GM06990 (cell line): ENCODE results near the gene ZNF618.

Experiments
- DNase-seq: peaks from one replicate; pipeline ENCODE4 v3.0.0-alpha.2; 2011; ENCODE audit not compliant: insufficient read length; ENCODE audit errors: extremely low read depth
- H3K27me3 ChIP-seq: replicated peaks from 2 replicates; pipeline ENCODE4 v1.6.0; 2011; ENCODE audit warnings: low read length; ENCODE audit not compliant: control insufficient read depth, insufficient read depth
- H3K36me3 ChIP-seq: 2 replicates; pipeline ENCODE4 v1.5.1; 2011; ENCODE audit warnings: low read length; ENCODE audit not compliant: control insufficient read depth, insufficient read depth
- H3K4me3 ChIP-seq: replicated peaks from 2 replicates; pipeline ENCODE4 v1.5.1; 2011; ENCODE audit warnings: low read depth, mild to moderate bottlenecking, control low read depth, low read length
- TF ChIP-seq, protein P1 (sequence below): IDR thresholded peaks from 2 replicates; pipeline ENCODE4 v1.5.1; 2011; ENCODE audit warnings: low read length, control low read depth, mild to moderate bottlenecking, inconsistent platforms; ENCODE audit not compliant: insufficient read depth, poor library complexity, severe bottlenecking

Gene ZNF618

DNA sequence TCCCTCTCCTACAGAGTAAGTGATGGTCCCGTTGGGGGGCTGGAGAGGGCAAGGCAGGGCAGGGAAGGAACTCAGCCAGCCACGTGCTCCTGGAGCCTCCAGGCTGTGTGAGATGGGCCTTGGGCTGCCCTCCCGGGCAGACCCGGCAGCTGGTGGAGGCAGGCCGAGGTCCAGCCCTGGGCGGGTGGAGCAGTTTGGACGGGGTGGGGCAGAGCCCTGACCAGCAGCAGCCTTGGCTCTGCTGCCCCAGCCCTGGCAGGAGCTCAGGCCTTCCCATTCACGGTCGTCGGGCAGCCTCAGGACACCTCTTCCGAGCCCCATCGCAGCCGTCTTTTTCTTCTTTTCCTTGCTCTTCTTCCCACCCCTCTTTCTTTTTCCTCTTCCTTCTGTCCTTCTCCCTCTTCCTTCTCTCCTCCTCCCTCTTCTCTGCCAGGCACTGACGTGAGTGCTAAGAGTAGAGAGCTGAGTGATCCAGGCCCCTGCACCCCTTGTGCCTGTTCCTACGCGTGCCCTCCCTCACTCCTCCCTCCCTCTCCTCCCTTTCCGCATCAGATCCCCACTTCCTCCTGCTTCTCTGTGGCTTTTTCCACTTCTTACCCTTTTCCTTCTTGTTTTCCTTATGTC, 159.2 kb downstream of the ZNF618 start:
- DNase-seq = no peak
- H3K36me3 ChIP-seq = no peaks in the 10 kb centered on the region
- no peaks in the 10 kb centered on the region for H3K27me3 ChIP-seq
- TF ChIP-seq, protein P1, sequence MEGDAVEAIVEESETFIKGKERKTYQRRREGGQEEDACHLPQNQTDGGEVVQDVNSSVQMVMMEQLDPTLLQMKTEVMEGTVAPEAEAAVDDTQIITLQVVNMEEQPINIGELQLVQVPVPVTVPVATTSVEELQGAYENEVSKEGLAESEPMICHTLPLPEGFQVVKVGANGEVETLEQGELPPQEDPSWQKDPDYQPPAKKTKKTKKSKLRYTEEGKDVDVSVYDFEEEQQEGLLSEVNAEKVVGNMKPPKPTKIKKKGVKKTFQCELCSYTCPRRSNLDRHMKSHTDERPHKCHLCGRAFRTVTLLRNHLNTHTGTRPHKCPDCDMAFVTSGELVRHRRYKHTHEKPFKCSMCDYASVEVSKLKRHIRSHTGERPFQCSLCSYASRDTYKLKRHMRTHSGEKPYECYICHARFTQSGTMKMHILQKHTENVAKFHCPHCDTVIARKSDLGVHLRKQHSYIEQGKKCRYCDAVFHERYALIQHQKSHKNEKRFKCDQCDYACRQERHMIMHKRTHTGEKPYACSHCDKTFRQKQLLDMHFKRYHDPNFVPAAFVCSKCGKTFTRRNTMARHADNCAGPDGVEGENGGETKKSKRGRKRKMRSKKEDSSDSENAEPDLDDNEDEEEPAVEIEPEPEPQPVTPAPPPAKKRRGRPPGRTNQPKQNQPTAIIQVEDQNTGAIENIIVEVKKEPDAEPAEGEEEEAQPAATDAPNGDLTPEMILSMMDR = no peak
- H3K4me3 ChIP-seq = no peak overlapping the region

DNA sequence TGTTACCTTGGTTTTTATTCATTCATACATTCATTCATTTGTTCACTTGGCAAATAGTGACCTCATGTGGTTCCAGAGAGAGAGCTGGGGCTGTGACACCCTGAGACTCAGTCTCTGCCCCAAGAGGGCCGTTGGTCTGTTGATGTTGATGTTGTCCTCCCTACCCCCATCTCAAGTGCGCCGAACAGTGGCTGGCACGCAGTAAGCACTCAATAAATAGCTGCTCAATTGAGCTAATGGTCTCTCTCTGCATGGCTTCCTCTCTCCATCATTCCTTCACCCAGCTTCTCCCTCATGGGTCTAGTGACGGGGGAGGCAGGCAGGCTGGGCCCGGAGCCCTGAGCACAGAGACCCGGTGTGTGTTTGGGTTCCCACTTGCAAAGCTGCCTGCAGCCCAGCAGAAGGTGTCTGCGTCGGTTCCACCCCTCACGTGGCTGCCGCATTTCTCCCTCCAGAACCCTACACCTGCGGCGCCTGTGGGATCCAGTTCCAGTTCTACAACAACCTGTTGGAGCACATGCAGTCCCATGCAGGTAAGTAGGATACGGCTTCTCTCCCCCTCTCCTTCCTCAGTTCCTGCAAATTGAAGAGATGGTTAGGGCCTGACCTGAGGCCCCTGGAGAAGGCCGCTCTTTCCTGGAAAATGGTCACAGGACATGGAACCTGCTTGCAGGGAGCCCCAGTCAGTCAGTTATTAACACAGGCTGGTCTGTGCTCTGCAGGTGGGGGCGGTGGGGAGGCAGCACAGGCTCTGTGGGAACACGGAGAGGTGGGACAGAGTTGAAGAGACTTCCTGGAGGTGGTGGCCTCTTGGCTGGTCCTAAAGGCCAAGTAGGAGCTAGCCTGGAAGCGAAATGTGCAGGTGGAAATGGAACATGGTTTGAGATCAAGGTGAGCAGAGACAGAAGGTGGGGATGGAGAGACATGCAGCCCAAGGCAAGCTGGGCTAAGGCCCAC, 160.0 kb downstream of the ZNF618 start:
- TF ChIP-seq, protein P1 = no peak
- no peak for DNase-seq
- no peak overlapping the region for H3K4me3 ChIP-seq
- no peaks in the 10 kb centered on the region for H3K27me3 ChIP-seq
- no peaks in the 10 kb centered on the region for H3K36me3 ChIP-seq

DNA sequence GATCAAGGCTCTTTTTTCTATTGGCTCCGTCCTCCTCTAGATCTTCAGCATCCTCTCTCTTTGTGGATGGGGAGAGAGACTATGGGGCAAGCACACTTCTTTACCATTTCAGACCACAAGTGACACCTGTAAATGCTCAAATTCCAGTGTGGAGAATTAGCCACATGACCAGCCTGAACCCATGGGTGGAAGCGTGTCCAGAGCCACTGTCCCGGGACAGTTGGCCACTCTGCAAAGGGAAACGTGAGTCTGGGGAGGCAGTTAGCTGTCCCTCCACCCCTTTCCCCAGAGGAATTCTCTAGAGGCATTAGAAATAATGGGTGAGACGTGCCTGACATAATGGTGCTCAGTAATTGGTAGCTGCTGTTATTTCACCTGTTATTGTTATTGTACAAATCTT, 161.1 kb downstream of the ZNF618 start:
- H3K36me3 ChIP-seq = no peaks in the 10 kb centered on the region
- DNase-seq = no peak
- H3K4me3 ChIP-seq = no peak overlapping the region
- TF ChIP-seq, protein P1 = no peak
- H3K27me3 ChIP-seq = no peaks in the 10 kb centered on the region

DNA sequence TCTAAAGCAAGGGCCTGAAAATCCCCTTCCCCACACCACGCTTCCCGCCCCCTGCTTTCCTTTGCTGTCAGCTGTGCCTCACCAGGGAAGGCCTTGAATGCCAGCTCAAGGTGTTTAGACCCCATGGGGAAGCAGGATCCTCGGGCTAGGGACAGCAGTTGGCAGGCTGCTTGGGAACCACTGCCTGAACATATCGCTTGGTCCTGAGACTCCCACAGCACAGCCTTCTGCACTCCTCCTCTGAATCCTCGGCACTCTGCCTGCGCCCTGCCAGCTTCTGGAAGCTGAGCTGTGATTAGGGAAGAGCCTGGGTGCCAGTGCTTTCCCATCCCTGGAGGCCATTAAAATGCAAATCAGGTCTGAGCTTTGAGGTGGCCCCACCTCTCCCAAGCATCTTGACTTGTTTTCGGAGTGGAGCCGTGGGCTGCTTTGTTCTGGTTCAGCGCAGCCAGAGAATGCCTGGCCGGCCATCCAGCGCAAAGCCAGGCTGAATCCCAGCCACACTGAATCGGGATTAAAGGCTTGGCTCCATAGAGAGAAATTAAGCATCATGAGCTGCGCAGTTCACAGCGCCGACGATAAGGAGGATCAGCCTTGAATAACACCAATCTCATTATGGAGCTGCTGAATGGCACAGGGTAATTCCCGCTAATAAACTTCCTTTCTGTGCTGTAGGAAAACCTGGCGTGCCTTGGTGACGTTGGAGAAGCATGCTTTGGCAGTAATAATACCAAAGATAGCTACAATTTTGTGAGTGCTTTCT, 162.0 kb downstream of the ZNF618 start:
- Histone ChIP-seq H3K4me3 (no peak overlapping the region), H3K36me3 (no peaks in the 10 kb centered on the region), H3K27me3 (no peaks in the 10 kb centered on the region)
- no peak for DNase-seq
- TF ChIP-seq, protein P1 = no peak

DNA sequence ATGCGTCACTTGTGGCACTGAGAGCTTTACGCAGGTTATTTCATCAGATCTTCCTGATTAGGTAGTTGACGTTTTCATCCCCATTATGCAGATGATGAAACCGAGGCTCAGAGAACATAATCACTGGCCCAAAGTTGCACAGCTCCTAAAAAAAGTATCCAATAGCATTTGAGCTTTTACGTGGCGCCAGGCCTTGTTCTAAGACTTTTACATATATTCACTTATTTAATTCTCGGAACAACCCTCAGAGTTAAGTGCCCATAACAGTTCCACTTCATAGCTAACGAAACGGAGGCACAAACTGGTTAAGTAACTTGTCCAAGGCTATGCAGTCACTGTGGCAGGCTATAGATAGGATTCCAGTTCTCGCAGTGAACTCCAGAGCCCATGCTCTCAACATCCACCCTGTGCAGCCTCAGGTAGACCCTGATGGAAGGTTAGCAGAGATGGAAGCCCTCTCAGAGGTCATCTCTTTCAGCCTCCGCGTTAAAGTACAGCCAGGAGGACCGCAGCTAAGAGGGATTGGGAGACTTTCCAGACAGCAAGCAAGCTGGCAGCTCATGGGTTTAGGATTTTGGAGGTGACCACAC, 162.7 kb downstream of the ZNF618 start:
- H3K27me3 ChIP-seq = no peaks in the 10 kb centered on the region
- TF ChIP-seq, protein P1 = no peak
- no peak overlapping the region for H3K4me3 ChIP-seq
- H3K36me3 ChIP-seq = no peaks in the 10 kb centered on the region
- no peak for DNase-seq
